Prostate gland (tissue), 2 donors: Measurements from ENCODE around the gene REXO4.

Source experiments
- CTCF ChIP-seq, 4 experiments: fragments of 200-600 bp in 2 of 4; fragments of 450-650 bp in 2 of 4; sonication (generic) in 2 of 4; IDR thresholded peaks; 1 replicate in 3 of 4; 2 replicates in 1 of 4; pipeline ENCODE4 v1.5.1; 2016 to 2019; ENCODE audit warnings: antibody characterized with exemption in 4 of 4, mild to moderate bottlenecking in 2 of 4, moderate library complexity in 2 of 4
- POLR2A ChIP-seq: fragments of 450-650 bp; IDR thresholded peaks from one replicate; pipeline ENCODE4 v1.6.1; 2016; ENCODE audit warnings: antibody characterized with exemption, mild to moderate bottlenecking
- POLR2AphosphoS5 ChIP-seq: sonication (generic); formaldehyde crosslinking; IDR thresholded peaks from one replicate; pipeline ENCODE4 v1.6.1; 2017; ENCODE audit warnings: antibody characterized with exemption

DNA sequence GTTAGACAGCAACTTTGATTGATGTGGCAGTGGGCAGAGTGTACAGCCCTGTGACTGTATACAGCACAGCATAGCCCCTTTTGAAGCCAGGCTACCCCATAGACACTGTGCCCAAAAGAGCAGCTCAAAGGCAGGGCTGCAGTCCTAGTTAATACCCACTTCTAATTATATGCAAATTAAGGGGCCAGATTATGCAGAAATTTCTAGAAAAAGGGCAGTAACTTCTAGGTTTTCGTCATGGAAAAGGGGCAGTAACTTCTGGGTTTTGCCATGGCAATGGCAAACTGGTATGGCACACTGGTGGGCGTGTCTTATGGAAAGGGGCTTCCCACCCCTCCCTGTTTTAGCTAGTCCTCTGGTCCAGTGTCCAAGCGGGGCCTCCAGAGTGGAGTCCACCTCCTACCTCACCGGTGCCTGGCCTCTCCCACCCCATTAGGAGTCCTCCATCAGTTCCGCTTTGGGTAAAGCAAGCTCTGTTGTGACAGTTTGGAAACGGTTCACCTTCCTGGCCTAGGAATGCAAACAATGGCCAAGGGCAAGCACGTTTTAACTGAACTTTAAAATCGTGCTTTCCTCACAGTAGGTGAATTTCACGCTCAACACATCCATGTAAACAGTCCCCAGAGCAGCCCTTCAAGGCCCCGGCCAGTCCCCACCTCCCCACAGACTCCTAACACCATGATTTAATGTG is 10.0 kb upstream of the REXO4 start:
- no peak for TF ChIP-seq CTCF (IDR thresholded peaks at IDR 0.05)
- no peak for TF ChIP-seq POLR2A
- TF ChIP-seq POLR2AphosphoS5 = no peak
